IMR-90 (cell line): ENCODE data around the gene PFDN6. TPM values are rescaled to one million over a fixed set of nuclear protein-coding genes. Genes with fewer than 3 reads are reported as not detected.

ENCODE experiments used
- ATAC-seq: fragments of 200-7000 bp; cut with Tn5 transposase; 2 replicates; pipeline ENCODE4 v1.9.1; 2020; ENCODE audit warnings: low read depth, mild to moderate bottlenecking, moderate library complexity
- BruUV-seq: library from RNA; stranded (reverse); fragments of 400-500 nt; replicated peaks from 2 replicates; lab custom pipeline; 2021; lab: Mats Ljungman, UMichigan
- CTCF ChIA-PET: fragments of 300-600 bp; formaldehyde crosslinking; extraction: SDS; loops from one replicate; lab custom pipeline; 2021; ENCODE audit warnings: antibody characterized with exemption; lab: Yijun Ruan, JAX
- POLR2A ChIA-PET: fragments of 300-600 bp; sonication (Branson Sonifier 250); formaldehyde crosslinking; loops from one replicate; lab custom pipeline; 2022; ENCODE audit warnings: antibody characterized with exemption; ENCODE audit not compliant: unreplicated experiment; lab: Charles Lee
- DNase-seq: peaks from one replicate; pipeline ENCODE4 v3.0.0; 2013
- H2AFZ ChIP-seq: replicated peaks from 2 replicates; pipeline ENCODE3; 2013; ENCODE audit warnings: low read length, mild to moderate bottlenecking; ENCODE audit not compliant: poor library complexity
- H2AK5ac ChIP-seq: 2 replicates; pipeline ENCODE4 v1.6.1; 2013; ENCODE audit warnings: low read depth, low read length, inconsistent platforms
- H2AK9ac ChIP-seq: replicated peaks from 2 replicates; pipeline ENCODE3; 2013; ENCODE audit warnings: mild to moderate bottlenecking, low read depth, low read length, moderate library complexity; ENCODE audit not compliant: poor library complexity
- H2BK120ac ChIP-seq: 2 replicates; pipeline ENCODE4 v1.6.1; 2013; ENCODE audit warnings: low read depth, low read length, inconsistent platforms
- H2BK15ac ChIP-seq: 3 replicates; pipeline ENCODE4 v1.6.1; 2013; ENCODE audit warnings: low read depth, low read length, inconsistent platforms
- H2BK20ac ChIP-seq: 2 replicates; pipeline ENCODE4 v1.6.1; 2013; ENCODE audit warnings: low read depth, mild to moderate bottlenecking, inconsistent platforms, low read length, moderate library complexity
- H2BK5ac ChIP-seq: 2 replicates; pipeline ENCODE4 v1.6.1; 2013; ENCODE audit warnings: mild to moderate bottlenecking, low read depth, low read length, inconsistent platforms; ENCODE audit not compliant: poor library complexity, severe bottlenecking
- H3K14ac ChIP-seq: replicated peaks from 2 replicates; pipeline ENCODE4 v1.6.1; 2013; ENCODE audit warnings: low read depth, low read length, inconsistent platforms
- H3K18ac ChIP-seq: 2 replicates; pipeline ENCODE4 v1.6.1; 2013; ENCODE audit warnings: low read depth, low read length, control low read depth
- H3K23ac ChIP-seq: 2 replicates; pipeline ENCODE4 v1.6.1; 2013; ENCODE audit warnings: low read depth, low read length, inconsistent platforms
- H3K27ac ChIP-seq: 2 replicates; pipeline ENCODE4 v1.5.1; 2013; ENCODE audit warnings: mild to moderate bottlenecking, control low read depth, low read length; ENCODE audit not compliant: insufficient read depth
- H3K27me3 ChIP-seq: 2 replicates; pipeline ENCODE4 v1.6.1; 2013; ENCODE audit warnings: low read length; ENCODE audit not compliant: control insufficient read depth, insufficient read depth
- H3K36me3 ChIP-seq: 2 replicates; pipeline ENCODE4 v1.6.1; 2013; ENCODE audit warnings: low read length, mixed read lengths; ENCODE audit not compliant: control insufficient read depth, insufficient read depth
- H3K4ac ChIP-seq: 2 replicates; pipeline ENCODE4 v1.6.1; 2013; ENCODE audit warnings: low read depth, low read length, inconsistent platforms
- H3K4me1 ChIP-seq: 2 replicates; pipeline ENCODE4 v1.6.1; 2013; ENCODE audit warnings: low read length, mixed read lengths; ENCODE audit not compliant: control insufficient read depth, insufficient read depth
- H3K4me2 ChIP-seq: 2 replicates; pipeline ENCODE4 v1.6.1; 2013; ENCODE audit warnings: low read depth, mild to moderate bottlenecking, control low read depth, low read length, moderate library complexity
- H3K4me3 ChIP-seq: 2 replicates; pipeline ENCODE4 v1.5.1; 2013; ENCODE audit warnings: low read depth, mild to moderate bottlenecking, control low read depth, low read length, moderate library complexity; ENCODE audit not compliant: insufficient read depth
- H3K56ac ChIP-seq: 2 replicates; pipeline ENCODE4 v1.6.1; 2013; ENCODE audit warnings: low read length, inconsistent platforms; ENCODE audit not compliant: insufficient read depth; ENCODE audit errors: extremely low read depth
- H3K79me1 ChIP-seq, 2 experiments: 2 replicates each; pipeline ENCODE4 v1.6.1; 2013; ENCODE audit warnings: low read length in 2 of 2, inconsistent platforms in 1 of 2, low read depth in 1 of 2
- H3K9ac ChIP-seq: 2 replicates; pipeline ENCODE4 v1.6.1; 2013; ENCODE audit warnings: low read depth, low read length, control low read depth
- H3K9me1 ChIP-seq: 2 replicates; pipeline ENCODE4 v1.6.1; 2013; ENCODE audit warnings: low read length, inconsistent platforms; ENCODE audit not compliant: insufficient read depth
- H3K9me3 ChIP-seq: 2 replicates; pipeline ENCODE4 v1.6.1; 2013; ENCODE audit warnings: low read length; ENCODE audit not compliant: control insufficient read depth, insufficient read depth
- H4K20me1 ChIP-seq: 2 replicates; pipeline ENCODE4 v1.6.1; 2013; ENCODE audit warnings: low read length, inconsistent platforms; ENCODE audit not compliant: insufficient read depth
- H4K5ac ChIP-seq: 2 replicates; pipeline ENCODE4 v1.6.1; 2013; ENCODE audit warnings: mild to moderate bottlenecking, low read depth, low read length, control low read depth
- H4K8ac ChIP-seq, 2 experiments: 2 replicates each; pipeline ENCODE4 v1.6.1; 2013; ENCODE audit warnings: low read depth in 2 of 2, low read length in 2 of 2, control low read depth in 1 of 2, inconsistent platforms in 1 of 2
- H4K91ac ChIP-seq: 2 replicates; pipeline ENCODE4 v1.6.1; 2013; ENCODE audit warnings: low read depth, low read length, inconsistent platforms; ENCODE audit not compliant: insufficient read depth
- MAZ ChIP-seq: IDR thresholded peaks from 2 replicates; pipeline ENCODE4 v1.6.1; 2012; ENCODE audit warnings: low read depth, mild to moderate bottlenecking, low read length, improper control_type of control experiment, moderate library complexity, borderline replicate concordance
- RCOR1 ChIP-seq: IDR thresholded peaks from 2 replicates; pipeline ENCODE4 v1.6.1; 2012; ENCODE audit warnings: mild to moderate bottlenecking, low read length, improper control_type of control experiment; ENCODE audit not compliant: insufficient replicate concordance
- WGBS, 2 experiments: methylation state at CpG; one replicate each; pipeline versions ENCODE4 v1.1.5 to v1.1.7; 2013; ENCODE audit warnings: missing lambda C conversion rate in 2 of 2; ENCODE audit not compliant: insufficient read length in 1 of 2; ENCODE audit errors: extremely low coverage in 2 of 2; 5-methylcytosine and 5-hydroxymethylcytosine counted together
- dilution Hi-C: fragments of 300-500 bp; cut with HindIII; formaldehyde crosslinking; loops from one replicate; pipeline ENCODE4 v1.14.3; 2018; ENCODE audit warnings: low sequenced_read_pairs; ENCODE audit not compliant: unreplicated experiment
- in situ Hi-C: fragments of 300-500 bp; cut with MboI; formaldehyde crosslinking; loops from 3 replicates; pipeline ENCODE4 v1.14.3; 2019; ENCODE audit warnings: low sequenced_read_pairs, inconsistent platforms, mixed read lengths
- intact Hi-C: fragments of 100-400 bp; cut with micrococcal nuclease; formaldehyde crosslinking; loops from 2 replicates; pipeline ENCODE4 v1.10.0; 2022
- polyA plus RNA-seq, 3 experiments: library from polyadenylated mRNA; depleted of rRNA; stranded (reverse); fragments of >200 nt; gene quantifications; 2 replicates each; pipeline ENCODE4 v1.2.3, GENCODE V29; 2012; ENCODE audit warnings: low replicate concordance in 1 of 3
- total RNA-seq: library from RNA; depleted of rRNA; stranded (reverse); fragments of >200 nt; gene quantifications from 2 replicates; pipeline ENCODE4 v1.2.3, GENCODE V29; 2012

PFDN6 gene
- total and polyA plus RNA-seq, 2 of the 4 experiments (the other 2 are of a cell fraction), result 24.4 to 92.1 TPM

- WGBS, 2 experiments, result 0% methylated on average over 11 of the region's 34 CpGs; no CpG with 5 or more reads in 1 of the 2 experiments
- POLR2A ChIA-PET, result no interaction called here
- CTCF ChIA-PET, result interaction anchor here (0.6 to 1.0 kb wide), 2 partner anchors 9 to 10 kb away, joined by 3 to 5 read pairs; partner anchors contain the start of genes PFDN6 and WDR46
- H3K4ac ChIP-seq, result peak within 1 kb of the TSS; percentile 95
- DNase-seq, result peak; percentile 33
- H4K8ac ChIP-seq, result peak within 1 kb of the TSS; percentile 46 to 87
- H3K27ac ChIP-seq, result peak within 1 kb of the TSS; percentile 87
- in situ Hi-C loops (no loop called here), dilution Hi-C loops (no loop called here), intact Hi-C loops (loop anchor here (1.0 to 5.0 kb wide), 2 partner anchors 14 to 118 kb away; partner anchors contain the start of gene CUTA)
- H3K56ac ChIP-seq, result peak within 1 kb of the TSS; percentile 93
- H3K4me2 ChIP-seq, result peak within 1 kb of the TSS; percentile 100
- H2BK20ac ChIP-seq, result no peak within 1 kb of the TSS
- H3K9me3 ChIP-seq, result no peaks in the 10 kb centered on the region
- peak within 1 kb of the TSS; percentile 88 for H4K91ac ChIP-seq
- H3K4me1 ChIP-seq, result no peaks in the 10 kb centered on the region
- H2AFZ ChIP-seq, result peak within 1 kb of the TSS; percentile 93
- H3K4me3 ChIP-seq, result peak within 1 kb of the TSS; percentile 78
- 0 out of 2 replicates have a peak, but pooled peaks have one; percentile 2 for TF ChIP-seq MAZ
- no peak for TF ChIP-seq RCOR1
- peak; percentile 42 for ATAC-seq
- H2AK9ac ChIP-seq, result peak within 1 kb of the TSS; percentile 98
- peaks cover 10% of the 10 kb centered on the region for H4K20me1 ChIP-seq
- no peaks in the 10 kb centered on the region for H3K9me1 ChIP-seq
- peak within 1 kb of the TSS; percentile 50 for H4K5ac ChIP-seq
- peaks cover 15% of the 10 kb centered on the region for H3K36me3 ChIP-seq
- peaks cover 15 to 34% of the 10 kb centered on the region in 2 experiments; a peak in 3 of 4 replicates for H3K79me1 ChIP-seq
- peak within 1 kb of the TSS; percentile 90 for H2AK5ac ChIP-seq
- no peak within 1 kb of the TSS for H2BK15ac ChIP-seq
- H2BK5ac ChIP-seq, result peak within 1 kb of the TSS; percentile 91
- peak within 1 kb of the TSS; percentile 55 for H3K18ac ChIP-seq
- BruUV-seq, result no TSS peak
- peak within 1 kb of the TSS; percentile 99 for H3K23ac ChIP-seq
- peak within 1 kb of the TSS; percentile 96 for H3K14ac ChIP-seq
- H2BK120ac ChIP-seq, result peak within 1 kb of the TSS; percentile 77
- H3K9ac ChIP-seq, result peak within 1 kb of the TSS; percentile 91
- no peaks in the 10 kb centered on the region for H3K27me3 ChIP-seq
Measured at GRCh38 chr6:33298773-33299236, 9.4 kb downstream of the PFDN6 start, which contains the start of gene RGL2. TSS of gene RGL2 (minus strand) at chr6:33298942. CDS start at chr6:33298610, 332 bp downstream.
